ENCODE measurements around the gene CD4.

The CD4 gene

DNA sequence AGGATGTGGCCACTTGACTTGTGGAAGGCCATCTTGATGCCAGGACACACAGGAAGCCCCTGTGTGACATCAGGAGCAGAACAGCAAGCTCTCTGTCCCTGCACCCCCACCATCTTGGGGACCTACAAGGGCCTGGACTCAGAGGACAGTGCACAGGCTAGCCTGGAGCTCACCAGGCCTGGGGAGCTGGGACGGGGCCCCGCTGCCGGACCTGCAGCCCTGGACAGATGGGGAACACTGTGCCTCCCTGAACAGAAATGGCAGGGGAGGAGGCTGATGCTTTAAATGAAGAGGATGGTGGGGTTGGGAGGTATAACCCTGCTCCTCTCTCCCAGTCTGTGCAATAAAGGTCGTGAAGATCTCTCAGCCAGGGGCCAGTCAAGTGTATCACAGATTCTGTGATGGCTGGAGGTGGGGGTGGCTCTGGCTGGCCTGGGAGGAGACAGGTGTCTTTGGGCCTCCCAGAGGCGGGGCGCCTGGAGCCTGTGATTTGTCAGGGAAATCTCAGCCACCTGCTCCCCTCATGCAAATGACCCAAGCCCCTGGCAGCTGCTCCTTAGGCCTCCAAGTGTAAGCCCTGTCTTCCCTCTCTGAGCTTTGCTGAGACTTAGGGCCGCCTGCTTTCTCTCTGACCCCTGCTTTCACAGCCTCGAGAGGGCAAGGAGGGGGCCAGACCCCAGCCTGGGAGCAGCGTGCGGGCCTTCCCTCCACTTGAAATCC, 50.3 kb downstream of the CD4 start:
- Histone ChIP-seq H3K79me2 (ENCODE audit: control insufficient read depth, insufficient read depth, low read length, unreplicated experiment) (no peaks in the 10 kb centered on the region), H3K27me3 (ENCODE audit: insufficient read depth, low read length) (no peaks in the 10 kb centered on the region), H3K4me1 (ENCODE audit: control insufficient read depth, insufficient read depth, low read length, unreplicated experiment) (no peaks in the 10 kb centered on the region), H3K27ac (ENCODE audit: low read depth, low read length) (no peak overlapping the region), H3K4me3 (ENCODE audit: low read depth, low read length) (no peak overlapping the region), H3K36me3 (ENCODE audit: insufficient read depth, low read length) (peaks cover 3% of the 10 kb centered on the region), H2AFZ (ENCODE audit: low read length, unreplicated experiment) (no peak overlapping the region)

DNA sequence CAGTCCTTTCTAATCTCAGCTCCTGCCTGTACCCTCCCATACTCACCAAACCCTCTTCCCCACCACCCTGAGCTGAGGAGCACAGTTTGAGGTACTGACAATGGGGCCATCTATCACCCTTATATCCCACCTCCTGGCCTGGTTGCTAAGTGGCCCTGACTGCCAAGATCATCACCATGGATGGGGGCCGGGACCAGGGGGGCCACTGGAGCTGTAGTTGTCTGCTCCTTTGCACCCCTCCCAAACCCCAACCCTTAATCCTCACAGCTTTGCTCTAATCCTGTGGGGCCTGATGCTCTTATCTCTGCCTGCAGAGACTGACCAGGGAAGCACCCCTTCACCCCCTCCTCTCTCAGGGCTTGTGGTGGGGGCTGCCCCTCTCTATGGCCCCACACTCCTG, 51.0 kb downstream of the CD4 start:
- H2AFZ ChIP-seq (ENCODE audit: low read length, unreplicated experiment): no peak overlapping the region
- H3K79me2 ChIP-seq (ENCODE audit: control insufficient read depth, insufficient read depth, low read length, unreplicated experiment): no peaks in the 10 kb centered on the region
- H3K4me3 ChIP-seq (ENCODE audit: low read depth, low read length): no peak overlapping the region
- H3K4me1 ChIP-seq (ENCODE audit: control insufficient read depth, insufficient read depth, low read length, unreplicated experiment): no peaks in the 10 kb centered on the region
- H3K27me3 ChIP-seq (ENCODE audit: insufficient read depth, low read length): no peaks in the 10 kb centered on the region
- H3K27ac ChIP-seq (ENCODE audit: low read depth, low read length): no peak overlapping the region
- H3K36me3 ChIP-seq (ENCODE audit: insufficient read depth, low read length): peaks cover 8% of the 10 kb centered on the region

- H3K27me3 ChIP-seq (ENCODE audit: insufficient read depth, low read length): no peaks in the 10 kb centered on the region
- no peak within 1 kb of the TSS for H3K4me3 ChIP-seq (ENCODE audit: low read depth, low read length)
- H3K4me1 ChIP-seq (ENCODE audit: control insufficient read depth, insufficient read depth, low read length, unreplicated experiment): no peaks in the 10 kb centered on the region
- no peaks in the 10 kb centered on the region for H3K79me2 ChIP-seq (ENCODE audit: control insufficient read depth, insufficient read depth, low read length, unreplicated experiment)
- H3K36me3 ChIP-seq (ENCODE audit: insufficient read depth, low read length): peaks cover 9% of the 10 kb centered on the region
- H3K27ac ChIP-seq (ENCODE audit: low read depth, low read length): no peak within 1 kb of the TSS
- H2AFZ ChIP-seq (ENCODE audit: low read length, unreplicated experiment): no peak within 1 kb of the TSS
Measured at GRCh38 chr12:6840761-6841515, 51.6 kb downstream of the CD4 start, which contains the start of gene GNB3. Gene GNB3, plus strand, starts transcription at chr12:6840925. Its CDS starts 363 bp downstream, at chr12:6841288.

- H3K79me2 ChIP-seq (ENCODE audit: control insufficient read depth, insufficient read depth, low read length, unreplicated experiment): no peaks in the 10 kb centered on the region
- H3K36me3 ChIP-seq (ENCODE audit: insufficient read depth, low read length): peaks cover 11% of the 10 kb centered on the region
- no peak overlapping the region for H3K4me3 ChIP-seq (ENCODE audit: low read depth, low read length)
- no peaks in the 10 kb centered on the region for H3K27me3 ChIP-seq (ENCODE audit: insufficient read depth, low read length)
- no peaks in the 10 kb centered on the region for H3K4me1 ChIP-seq (ENCODE audit: control insufficient read depth, insufficient read depth, low read length, unreplicated experiment)
- H3K27ac ChIP-seq (ENCODE audit: low read depth, low read length): no peak overlapping the region
- H2AFZ ChIP-seq (ENCODE audit: low read length, unreplicated experiment): no peak overlapping the region
Measured at GRCh38 chr12:6842075-6842474, 52.7 kb downstream of the CD4 start.

- H3K4me1 ChIP-seq (ENCODE audit: control insufficient read depth, insufficient read depth, low read length, unreplicated experiment): no peaks in the 10 kb centered on the region
- H3K27me3 ChIP-seq (ENCODE audit: insufficient read depth, low read length): no peaks in the 10 kb centered on the region
- H3K4me3 ChIP-seq (ENCODE audit: low read depth, low read length): no peak overlapping the region
- H3K79me2 ChIP-seq (ENCODE audit: control insufficient read depth, insufficient read depth, low read length, unreplicated experiment): no peaks in the 10 kb centered on the region
- H3K36me3 ChIP-seq (ENCODE audit: insufficient read depth, low read length): peaks cover 11% of the 10 kb centered on the region
- H2AFZ ChIP-seq (ENCODE audit: low read length, unreplicated experiment): no peak overlapping the region
- no peak overlapping the region for H3K27ac ChIP-seq (ENCODE audit: low read depth, low read length)
Measured at GRCh38 chr12:6843118-6843902, 54.0 kb downstream of the CD4 start.

DNA sequence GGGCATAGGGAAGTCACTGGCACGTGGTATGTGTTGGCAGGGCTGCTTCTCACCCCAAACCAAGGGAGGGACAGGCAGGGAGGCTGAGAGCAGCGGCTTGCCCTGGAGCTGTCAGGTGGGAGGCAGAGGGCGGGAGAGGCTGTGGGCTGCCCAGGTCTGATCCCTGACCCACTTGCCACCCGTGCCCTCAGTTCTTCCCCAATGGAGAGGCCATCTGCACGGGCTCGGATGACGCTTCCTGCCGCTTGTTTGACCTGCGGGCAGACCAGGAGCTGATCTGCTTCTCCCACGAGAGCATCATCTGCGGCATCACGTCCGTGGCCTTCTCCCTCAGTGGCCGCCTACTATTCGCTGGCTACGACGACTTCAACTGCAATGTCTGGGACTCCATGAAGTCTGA, 56.1 kb downstream of the CD4 start:
- Histone ChIP-seq H3K79me2 (ENCODE audit: control insufficient read depth, insufficient read depth, low read length, unreplicated experiment) (peaks cover 14% of the 10 kb centered on the region), H3K27ac (ENCODE audit: low read depth, low read length) (no peak overlapping the region), H3K4me1 (ENCODE audit: control insufficient read depth, insufficient read depth, low read length, unreplicated experiment) (peaks cover 11% of the 10 kb centered on the region), H3K4me3 (ENCODE audit: low read depth, low read length) (no peak overlapping the region), H2AFZ (ENCODE audit: low read length, unreplicated experiment) (no peak overlapping the region), H3K27me3 (ENCODE audit: insufficient read depth, low read length) (no peaks in the 10 kb centered on the region), H3K36me3 (ENCODE audit: insufficient read depth, low read length) (peaks cover 11% of the 10 kb centered on the region)

DNA sequence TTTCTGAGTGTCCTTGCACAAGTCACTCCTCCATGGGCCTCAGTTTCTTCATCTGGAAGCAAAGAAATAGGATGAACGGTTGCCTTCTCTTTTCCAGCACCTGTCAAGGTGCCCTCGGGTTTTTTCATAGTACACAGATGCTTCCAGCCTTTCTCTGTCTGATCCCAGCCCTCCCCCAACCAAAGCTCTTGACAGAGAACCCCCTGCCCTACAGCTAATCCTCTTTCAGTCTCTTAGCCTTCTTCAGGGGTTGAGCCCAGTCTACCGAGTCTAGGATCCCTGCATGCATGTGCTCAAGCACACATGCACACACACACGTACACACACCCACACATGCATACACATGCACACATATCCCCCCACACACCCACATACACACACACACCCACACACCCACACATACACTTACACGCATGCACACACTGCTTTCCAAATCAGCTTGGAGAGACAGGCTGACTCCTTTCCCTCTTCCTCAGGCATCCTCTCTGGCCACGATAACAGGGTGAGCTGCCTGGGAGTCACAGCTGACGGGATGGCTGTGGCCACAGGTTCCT, 57.1 kb downstream of the CD4 start:
- H3K79me2 ChIP-seq (ENCODE audit: control insufficient read depth, insufficient read depth, low read length, unreplicated experiment): peaks cover 18% of the 10 kb centered on the region
- H3K27ac ChIP-seq (ENCODE audit: low read depth, low read length): no peak overlapping the region
- no peak overlapping the region for H3K4me3 ChIP-seq (ENCODE audit: low read depth, low read length)
- H2AFZ ChIP-seq (ENCODE audit: low read length, unreplicated experiment): no peak overlapping the region
- H3K4me1 ChIP-seq (ENCODE audit: control insufficient read depth, insufficient read depth, low read length, unreplicated experiment): peaks cover 11% of the 10 kb centered on the region
- H3K36me3 ChIP-seq (ENCODE audit: insufficient read depth, low read length): peaks cover 11% of the 10 kb centered on the region
- no peaks in the 10 kb centered on the region for H3K27me3 ChIP-seq (ENCODE audit: insufficient read depth, low read length)

- Histone ChIP-seq H3K27me3 (ENCODE audit: insufficient read depth, low read length) (no peaks in the 10 kb centered on the region), H3K79me2 (ENCODE audit: control insufficient read depth, insufficient read depth, low read length, unreplicated experiment) (peaks cover 18% of the 10 kb centered on the region), H2AFZ (ENCODE audit: low read length, unreplicated experiment) (no peak overlapping the region), H3K36me3 (ENCODE audit: insufficient read depth, low read length) (peaks cover 11% of the 10 kb centered on the region), H3K27ac (ENCODE audit: low read depth, low read length) (no peak overlapping the region), H3K4me1 (ENCODE audit: control insufficient read depth, insufficient read depth, low read length, unreplicated experiment) (peaks cover 11% of the 10 kb centered on the region), H3K4me3 (ENCODE audit: low read depth, low read length) (no peak overlapping the region)
Measured at GRCh38 chr12:6847676-6848075, 58.3 kb downstream of the CD4 start.

DNA sequence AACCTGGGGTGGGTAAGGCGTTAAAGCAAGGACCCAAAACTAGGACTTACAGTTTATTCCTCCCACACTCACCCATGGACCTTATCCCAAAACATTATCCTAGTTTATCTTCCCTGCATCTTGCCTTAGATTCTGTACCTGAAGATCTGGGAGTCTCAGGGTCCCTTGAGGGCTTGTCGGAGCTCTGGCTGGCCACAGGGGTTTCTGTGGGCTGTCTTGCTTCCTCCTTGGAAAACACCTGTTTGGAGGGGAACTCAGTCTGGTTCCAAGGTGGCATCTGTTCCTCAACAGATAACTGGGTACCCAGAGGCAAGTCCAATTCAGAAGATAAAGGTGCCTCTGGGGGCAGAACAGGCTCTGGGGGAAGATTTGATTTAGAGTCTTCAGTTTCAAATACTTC, 60.1 kb downstream of the CD4 start:
- Histone ChIP-seq H3K79me2 (ENCODE audit: control insufficient read depth, insufficient read depth, low read length, unreplicated experiment) (peaks cover 31% of the 10 kb centered on the region), H3K4me1 (ENCODE audit: control insufficient read depth, insufficient read depth, low read length, unreplicated experiment) (peaks cover 22% of the 10 kb centered on the region), H2AFZ (ENCODE audit: low read length, unreplicated experiment) (no peak overlapping the region), H3K27ac (ENCODE audit: low read depth, low read length) (no peak overlapping the region), H3K36me3 (ENCODE audit: insufficient read depth, low read length) (peaks cover 8% of the 10 kb centered on the region), H3K27me3 (ENCODE audit: insufficient read depth, low read length) (no peaks in the 10 kb centered on the region), H3K4me3 (ENCODE audit: low read depth, low read length) (peak overlapping the region; percentile 86; the same call in 1 of the 2 replicates)

DNA sequence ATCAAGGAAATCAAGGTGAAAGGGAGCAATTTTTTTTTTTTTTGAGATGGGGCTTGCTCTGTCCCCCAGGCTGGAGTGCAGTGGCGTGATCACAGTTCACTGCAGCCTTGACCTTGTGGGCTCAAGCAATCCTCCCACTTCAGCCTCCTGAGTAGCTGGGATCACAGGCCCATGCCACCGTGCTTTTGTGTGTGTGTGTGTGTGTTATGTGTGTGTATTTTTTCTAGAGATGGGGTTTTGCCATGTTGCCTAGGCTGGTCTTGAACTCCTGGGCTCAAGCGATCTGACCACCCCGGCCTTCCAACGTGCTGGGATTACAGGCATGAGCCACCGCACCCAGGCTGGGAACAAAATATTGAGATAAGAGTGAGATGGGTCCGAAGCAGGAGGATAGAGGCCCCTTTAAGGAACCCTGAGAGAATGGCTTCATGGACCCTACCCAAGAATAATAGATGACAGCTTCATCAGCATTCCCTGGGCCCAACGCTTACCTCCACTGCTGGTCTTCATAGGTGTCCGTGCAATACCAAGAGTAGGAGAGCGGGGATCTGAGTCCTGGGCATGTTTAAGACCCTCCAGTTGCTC, 60.7 kb downstream of the CD4 start:
- Histone ChIP-seq H3K79me2 (ENCODE audit: control insufficient read depth, insufficient read depth, low read length, unreplicated experiment) (peaks cover 36% of the 10 kb centered on the region), H3K4me3 (ENCODE audit: low read depth, low read length) (peak overlapping the region; percentile 86), H3K27ac (ENCODE audit: low read depth, low read length) (peak overlapping the region; percentile 64; the same call in 1 of the 2 replicates), H2AFZ (ENCODE audit: low read length, unreplicated experiment) (no peak overlapping the region), H3K4me1 (ENCODE audit: control insufficient read depth, insufficient read depth, low read length, unreplicated experiment) (peaks cover 22% of the 10 kb centered on the region), H3K36me3 (ENCODE audit: insufficient read depth, low read length) (peaks cover 3% of the 10 kb centered on the region; the same call in 1 of the 2 replicates), H3K27me3 (ENCODE audit: insufficient read depth, low read length) (no peaks in the 10 kb centered on the region)

Measured in ACC112 (cell line).